ENCODE results near the gene CYTH2.

CYTH2 gene

GRCh38 chr19:48428670-48429069 is 40.5 kb upstream of the CYTH2 start:
- Histone ChIP-seq H3F3A (ENCODE audit: control insufficient read depth, insufficient read depth) (0 out of 2 replicates have a peak, but pooled peaks cover 5% of the 10 kb centered on the region), H3K4me1 (ENCODE audit: control insufficient read depth, low read length) (peaks cover 11% of the 10 kb centered on the region), H3K27me3 (ENCODE audit: control insufficient read depth, low read length) (no peaks in the 10 kb centered on the region), H3K9me2 (replicated peaks; ENCODE audit: control insufficient read depth, low read length) (no peaks in the 10 kb centered on the region), H3K36me3 (ENCODE audit: control insufficient read depth, low read length) (no peaks in the 10 kb centered on the region), H3K27ac (ENCODE audit: low read depth, low read length) (no peak overlapping the region), H3K79me2 (ENCODE audit: control insufficient read depth, low read length) (no peaks in the 10 kb centered on the region), H3K4me3 (ENCODE audit: low read length) (no peak overlapping the region), H4K20me1 (ENCODE audit: control insufficient read depth, insufficient read depth, low read depth, low read length) (no peaks in the 10 kb centered on the region), H3K4me2 (ENCODE audit: low read length) (no peak overlapping the region), H3K9me3 (ENCODE audit: control insufficient read depth, insufficient read depth, low read length) (no peaks in the 10 kb centered on the region)
- TF ChIP-seq CTCF (IDR thresholded peaks at IDR 0.05; ENCODE audit: low read depth, low read length, poor library complexity, severe bottlenecking) (no peak), EZH2phosphoT487 (IDR thresholded peaks at IDR 0.05; ENCODE audit: borderline replicate concordance, low read length) (no peak)

GRCh38 chr19:48433337-48433736 is 35.8 kb upstream of the CYTH2 start:
- Histone ChIP-seq H3K9me2 (replicated peaks; ENCODE audit: control insufficient read depth, low read length) (no peaks in the 10 kb centered on the region), H3K4me2 (ENCODE audit: low read length) (peak overlapping the region; percentile 39; the same call in 1 of the 2 replicates)
- TF ChIP-seq CTCF (IDR thresholded peaks at IDR 0.05; ENCODE audit: low read depth, low read length, poor library complexity, severe bottlenecking): no peak
- no peak for TF ChIP-seq EZH2phosphoT487 (IDR thresholded peaks at IDR 0.05; ENCODE audit: borderline replicate concordance, low read length)

GRCh38 chr19:48436586-48436985 is 32.6 kb upstream of the CYTH2 start:
- TF ChIP-seq EZH2phosphoT487 (IDR thresholded peaks at IDR 0.05; ENCODE audit: borderline replicate concordance, low read length): no peak
- TF ChIP-seq CTCF (IDR thresholded peaks at IDR 0.05; ENCODE audit: low read depth, low read length, poor library complexity, severe bottlenecking): no peak
- H3K27ac ChIP-seq (ENCODE audit: low read depth, low read length): no peak overlapping the region
- H3K4me2 ChIP-seq (ENCODE audit: low read length): no peak overlapping the region
- no peaks in the 10 kb centered on the region for H3K9me3 ChIP-seq (ENCODE audit: control insufficient read depth, insufficient read depth, low read length)
- H4K20me1 ChIP-seq (ENCODE audit: control insufficient read depth, insufficient read depth, low read depth, low read length): no peaks in the 10 kb centered on the region
- H3K4me3 ChIP-seq (ENCODE audit: low read length): no peak overlapping the region
- H3K27me3 ChIP-seq (ENCODE audit: control insufficient read depth, low read length): no peaks in the 10 kb centered on the region
- no peaks in the 10 kb centered on the region for H3K9me2 ChIP-seq (replicated peaks; ENCODE audit: control insufficient read depth, low read length)
- no peaks in the 10 kb centered on the region for H3K79me2 ChIP-seq (ENCODE audit: control insufficient read depth, low read length)
- H3K36me3 ChIP-seq (ENCODE audit: control insufficient read depth, low read length): no peaks in the 10 kb centered on the region
- H3K4me1 ChIP-seq (ENCODE audit: control insufficient read depth, low read length): peaks cover 5% of the 10 kb centered on the region
- no peaks in the 10 kb centered on the region for H3F3A ChIP-seq (ENCODE audit: control insufficient read depth, insufficient read depth)

More at GRCh38 chr19:48433337-48433736, 35.8 kb upstream of the CYTH2 start:
- Histone ChIP-seq H3K79me2 (ENCODE audit: control insufficient read depth, low read length) (no peaks in the 10 kb centered on the region), H3K36me3 (ENCODE audit: control insufficient read depth, low read length) (no peaks in the 10 kb centered on the region), H3F3A (ENCODE audit: control insufficient read depth, insufficient read depth) (no peaks in the 10 kb centered on the region), H3K27ac (ENCODE audit: low read depth, low read length) (no peak overlapping the region), H3K4me1 (ENCODE audit: control insufficient read depth, low read length) (peaks cover 5% of the 10 kb centered on the region), H3K9me3 (ENCODE audit: control insufficient read depth, insufficient read depth, low read length) (no peaks in the 10 kb centered on the region), H4K20me1 (ENCODE audit: control insufficient read depth, insufficient read depth, low read depth, low read length) (no peaks in the 10 kb centered on the region), H3K4me3 (ENCODE audit: low read length) (no peak overlapping the region), H3K27me3 (ENCODE audit: control insufficient read depth, low read length) (no peaks in the 10 kb centered on the region)

All from DOHH2 (cell line).